Upper lobe of left lung (tissue), 6 donors: ENCODE measurements around the gene IL17RC. TPM values are rescaled to one million over a fixed set of nuclear protein-coding genes. Genes with fewer than 3 reads are reported as not detected.
A peak's percentile ranks its signal among the peaks of the same experiment; 100 is the strongest.

Experiments used
- ATAC-seq, 2 donors: fragments of 200-7000 bp; cut with Tn5 transposase; one replicate each; pipeline ENCODE4 v1.9.1; 2022; ENCODE audit warnings: mild to moderate bottlenecking in 2 of 2, moderate library complexity in 2 of 2; ENCODE audit not compliant: low FRiP score in 2 of 2
- DNase-seq, 2 donors: peaks; one replicate each; pipeline ENCODE4 v3.0.0-alpha.2; 2019 to 2020
- H3K27ac ChIP-seq, 4 donors: fragments of 200-600 bp; sonication (generic); one replicate each; pipeline ENCODE4 v1.5.1; 2016 to 2019
- H3K27me3 ChIP-seq, 4 donors: fragments of 200-600 bp; sonication (generic); one replicate each; pipeline ENCODE4 v1.5.1; 2017 to 2019
- H3K36me3 ChIP-seq, 4 donors: fragments of 200-600 bp; sonication (generic); one replicate each; pipeline ENCODE4 v1.5.1; 2016 to 2019
- H3K4me1 ChIP-seq, 4 donors: fragments of 200-600 bp; sonication (generic); one replicate each; pipeline ENCODE4 v1.5.1; 2018 to 2019
- H3K4me3 ChIP-seq, 4 donors: fragments of 200-600 bp; sonication (generic); one replicate each; pipeline ENCODE4 v1.5.1; 2017 to 2019; ENCODE audit warnings: mild to moderate bottlenecking in 2 of 4, moderate library complexity in 1 of 4
- H3K9me3 ChIP-seq, 4 donors: fragments of 200-600 bp; sonication (generic); one replicate each; pipeline ENCODE4 v1.5.1; 2018 to 2019
- CTCF ChIP-seq, 6 experiments: fragments of 450-650 bp in 4 of 6; fragments of 200-600 bp in 2 of 6; sonication (generic) in 2 of 6; IDR thresholded peaks; one replicate each; pipeline ENCODE4 v1.5.1; 2016 to 2019; ENCODE audit warnings: antibody characterized with exemption in 6 of 6
- EP300 ChIP-seq, 4 donors: sonication (generic); formaldehyde crosslinking; IDR thresholded peaks; one replicate each; pipeline ENCODE4 v1.5.1; 2017; ENCODE audit warnings: antibody characterized with exemption in 4 of 4, control low read depth in 2 of 4
- POLR2A ChIP-seq, 4 donors: fragments of 450-650 bp; IDR thresholded peaks; one replicate each; pipeline ENCODE4 v1.5.1; 2016 to 2017; ENCODE audit warnings: antibody characterized with exemption in 4 of 4, mild to moderate bottlenecking in 2 of 4
- POLR2AphosphoS5 ChIP-seq, 2 donors: sonication (generic); formaldehyde crosslinking; IDR thresholded peaks; one replicate each; pipeline ENCODE4 v1.5.1; 2017; ENCODE audit warnings: antibody characterized with exemption in 2 of 2
- WGBS, 2 donors: methylation state at CpG; one replicate each; pipeline ENCODE4 v1.1.5; 2017 to 2018; 5-methylcytosine and 5-hydroxymethylcytosine counted together
- total RNA-seq, 6 donors: library from RNA; depleted of rRNA in 4 of 6; stranded (reverse); fragments of >200 nt in 4 of 6; gene quantifications; one replicate each; pipeline versions ENCODE4 v1.1.0 to v1.2.1, GENCODE V29; 2016 to 2021
- donor health status: DM: no; HTN: no; CAD: no; lungs with moderate emphysema.
- donor health status: DM: no; HTN: yes; CAD: no; lungs with severe emphysema.

Gene IL17RC
- total RNA-seq, 6 donors from 2014 or later, result 26.3 to 83.8 (median 32.9) TPM

- ATAC-seq, result no peak
- no peak for TF ChIP-seq POLR2A (IDR thresholded peaks at IDR 0.05)
- TF ChIP-seq CTCF (IDR thresholded peaks at IDR 0.05), result no peak
- TF ChIP-seq EP300 (IDR thresholded peaks at IDR 0.05), result no peak
- TF ChIP-seq POLR2AphosphoS5 (IDR thresholded peaks at IDR 0.05), result no peak
- no peak overlapping the region for H3K4me3 ChIP-seq
- 92 to 97% methylated on average over 1 of the region's 1 CpG for WGBS, 2 donors
- no peaks in the 10 kb centered on the region for H3K9me3 ChIP-seq
- no peaks in the 10 kb centered on the region for H3K27me3 ChIP-seq
- H3K4me1 ChIP-seq, result no peaks in the 10 kb centered on the region
- no peak for DNase-seq
- H3K36me3 ChIP-seq, result no peaks in the 10 kb centered on the region
- no peak overlapping the region for H3K27ac ChIP-seq
Observed at GRCh38 chr3:9881441-9881840, 35.5 kb upstream of the IL17RC start.

- Histone ChIP-seq H3K27ac (no peak overlapping the region), H3K27me3 (no peaks in the 10 kb centered on the region), H3K4me1 (no peaks in the 10 kb centered on the region), H3K9me3 (no peaks in the 10 kb centered on the region), H3K36me3 (no peaks in the 10 kb centered on the region), H3K4me3 (no peak overlapping the region)
- TF ChIP-seq POLR2AphosphoS5 (IDR thresholded peaks at IDR 0.05) (no peak), EP300 (IDR thresholded peaks at IDR 0.05) (no peak), CTCF (IDR thresholded peaks at IDR 0.05) (no peak), POLR2A (IDR thresholded peaks at IDR 0.05) (no peak)
- WGBS, 2 donors, result 84 to 90% methylated on average over 7 of the region's 7 CpGs
- ATAC-seq, result peak in 1 of 2 donors; percentile 72
- DNase-seq, result no peak
Observed at GRCh38 chr3:9883706-9884554, 33.0 kb upstream of the IL17RC start.

- peak in 1 of 2 donors; percentile 94 for ATAC-seq
- no peak for DNase-seq
- Histone ChIP-seq H3K9me3 (no peaks in the 10 kb centered on the region), H3K27ac (no peak overlapping the region), H3K27me3 (no peaks in the 10 kb centered on the region), H3K4me1 (no peaks in the 10 kb centered on the region), H3K4me3 (no peak overlapping the region), H3K36me3 (no peaks in the 10 kb centered on the region)
- WGBS, 2 donors, result 87% methylated on average over 11 of the region's 11 CpGs
- TF ChIP-seq EP300 (IDR thresholded peaks at IDR 0.05) (no peak), POLR2A (IDR thresholded peaks at IDR 0.05) (no peak), CTCF (IDR thresholded peaks at IDR 0.05) (no peak), POLR2AphosphoS5 (IDR thresholded peaks at IDR 0.05) (no peak)
Observed at GRCh38 chr3:9884555-9885165, 32.2 kb upstream of the IL17RC start.

- H3K27ac ChIP-seq, result no peak overlapping the region
- H3K4me3 ChIP-seq, result no peak overlapping the region
- ATAC-seq, result no peak
- no peaks in the 10 kb centered on the region for H3K36me3 ChIP-seq
- peaks cover 3 to 6% (median 4%) of the 10 kb centered on the region in 4 donors for H3K4me1 ChIP-seq
- H3K9me3 ChIP-seq, result no peaks in the 10 kb centered on the region
- TF ChIP-seq EP300 (IDR thresholded peaks at IDR 0.05) (no peak), POLR2A (IDR thresholded peaks at IDR 0.05) (no peak), CTCF (IDR thresholded peaks at IDR 0.05) (no peak), POLR2AphosphoS5 (IDR thresholded peaks at IDR 0.05) (no peak)
- DNase-seq, result no peak
- no peaks in the 10 kb centered on the region for H3K27me3 ChIP-seq
Observed at GRCh38 chr3:9886328-9886727, 30.6 kb upstream of the IL17RC start.
